GM18502 (cell line): ENCODE data around the gene DHX35.
"Not testable (repeated sequence)": the region's sequence is repeated elsewhere in the genome, so short reads cannot be mapped to it uniquely, and the experiment has no call there.

Experiments used
- ATAC-seq: cut with Tn5 transposase; IDR thresholded peaks from one replicate; pipeline ENCODE4 v1.9.1; 2021; ENCODE audit warnings: mild to moderate bottlenecking; ENCODE audit not compliant: unreplicated experiment, poor library complexity

DHX35 gene

GRCh38 chr20:38970302-38970701 lies 8.2 kb downstream of the DHX35 start:
- ATAC-seq: no peak

DNA sequence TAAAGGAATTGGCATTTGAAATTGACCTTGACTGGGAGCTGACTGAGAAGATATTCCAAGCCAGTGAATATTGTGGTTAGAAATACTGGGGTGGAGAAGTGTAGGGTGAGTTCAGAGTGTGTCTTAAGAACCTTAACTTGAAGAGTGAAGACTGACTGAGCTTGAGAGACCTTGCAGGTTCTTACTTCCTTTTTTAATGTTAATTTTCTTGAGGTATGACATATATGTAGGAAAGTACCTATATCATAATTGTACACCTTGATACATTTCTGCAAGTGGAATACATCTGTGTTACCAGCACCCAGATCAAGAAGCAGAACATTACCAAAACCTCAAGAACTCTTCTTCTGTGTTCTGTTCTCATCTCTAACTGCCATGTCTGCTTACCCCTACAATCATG lies 11.0 kb downstream of the DHX35 start:
- ATAC-seq: no peak

DNA sequence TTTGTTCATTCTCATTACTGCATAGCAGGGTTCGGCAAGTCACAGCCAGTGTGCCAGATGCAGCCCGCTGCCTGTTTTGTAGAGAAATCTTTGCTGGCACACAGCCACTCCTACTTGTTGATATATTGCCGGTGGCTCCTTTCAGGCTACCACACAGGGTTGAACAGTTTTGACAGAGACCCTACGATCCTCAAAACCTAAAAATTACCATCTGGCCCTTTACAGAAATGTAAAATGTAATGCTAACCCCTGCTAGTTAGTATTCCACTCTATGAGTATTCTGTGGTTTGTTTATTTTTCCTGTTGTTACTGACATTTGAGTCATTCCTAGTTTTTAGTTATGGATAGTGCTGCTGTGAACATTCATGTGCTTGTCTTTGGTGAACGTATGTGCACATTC lies 11.5 kb downstream of the DHX35 start:
- ATAC-seq: no peak

DNA sequence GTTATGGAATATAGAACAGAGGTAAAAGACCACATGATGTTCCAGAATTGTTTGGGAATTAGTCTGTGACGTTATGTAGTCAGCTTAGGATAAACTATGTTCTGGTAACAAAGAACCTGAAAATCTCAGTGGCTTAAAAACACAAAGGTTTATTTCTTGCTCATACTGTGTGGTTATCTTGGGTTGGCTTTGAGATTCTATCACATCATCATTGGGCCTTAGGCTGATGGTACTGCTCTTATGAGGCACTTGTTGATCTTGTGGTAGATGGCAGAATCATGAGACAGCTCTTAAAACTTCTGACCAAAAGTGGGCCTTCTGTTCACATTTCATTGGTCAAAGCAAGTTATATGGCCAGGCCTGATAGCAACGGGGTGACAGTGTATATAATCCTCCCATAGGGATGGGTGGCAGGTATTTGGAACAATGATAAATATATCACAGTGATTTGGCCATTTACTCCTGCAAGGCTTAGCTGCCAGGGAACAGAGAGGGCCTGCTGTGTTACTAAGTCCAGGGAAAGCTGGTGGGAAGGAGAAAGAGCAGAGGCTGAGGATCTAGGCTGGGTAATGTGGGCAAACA lies 13.5 kb downstream of the DHX35 start:
- ATAC-seq: no peak

- no peak for ATAC-seq
These were observed 17.3 kb downstream of the DHX35 start for GRCh38 chr20:38979434-38979833.

DNA sequence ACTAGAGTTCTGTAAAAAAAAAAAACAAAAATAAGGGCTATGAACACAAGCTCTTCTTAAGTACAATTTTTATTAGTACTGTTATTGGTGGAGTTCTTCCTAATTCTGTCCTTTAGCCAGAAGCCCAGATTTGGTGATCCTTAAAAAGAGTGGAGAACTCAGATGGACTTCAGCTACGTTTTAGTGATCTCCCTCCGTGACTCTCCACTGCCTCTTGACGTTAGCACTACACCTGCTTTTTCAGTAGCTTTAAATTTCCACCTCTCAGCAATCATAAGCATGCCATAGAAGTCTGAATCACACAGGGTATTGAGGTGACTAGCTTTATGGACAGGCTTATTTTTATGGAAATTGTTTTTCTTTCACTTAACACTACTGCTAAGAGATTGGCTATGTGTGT lies 17.7 kb downstream of the DHX35 start:
- no peak for ATAC-seq

DNA sequence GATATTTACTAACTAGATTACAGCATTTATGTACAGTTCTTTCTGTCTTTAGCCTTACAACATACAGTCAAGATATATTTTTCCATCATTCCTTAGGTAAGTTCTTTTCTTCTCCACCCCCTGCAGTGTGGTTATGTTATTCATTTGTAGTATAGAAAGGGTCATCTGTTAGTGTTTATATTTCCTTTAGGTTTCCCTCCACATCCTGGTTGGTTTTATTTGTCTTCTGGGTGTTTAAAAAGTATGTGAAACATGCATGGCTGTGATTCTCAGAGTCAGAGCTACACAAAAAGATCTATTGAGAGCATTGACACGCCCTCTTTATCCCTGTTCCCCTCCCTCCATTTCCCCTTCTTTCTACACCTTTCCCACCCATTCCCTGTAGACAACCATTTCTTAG lies 20.1 kb downstream of the DHX35 start:
- no peak for ATAC-seq

DNA sequence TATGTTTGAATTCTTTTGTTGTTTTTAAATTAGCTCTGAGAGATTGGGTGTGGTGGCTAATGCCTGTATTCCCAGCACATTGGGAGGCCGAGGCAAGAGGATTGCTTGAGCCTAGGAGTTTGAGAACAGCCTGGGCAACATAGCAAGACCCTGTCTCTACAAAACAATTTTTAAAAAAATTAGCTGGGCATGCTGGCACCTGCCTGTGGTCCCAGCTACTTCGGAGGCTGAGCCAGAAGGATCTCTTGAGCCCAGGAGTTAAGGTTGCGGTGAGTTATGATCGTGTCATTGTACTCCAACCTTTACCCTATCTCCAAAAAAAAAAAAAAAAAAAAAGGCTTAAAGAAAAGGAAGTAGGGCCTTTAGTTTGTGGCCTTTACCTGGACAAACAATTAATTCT lies 22.9 kb downstream of the DHX35 start:
- no peak for ATAC-seq

DNA sequence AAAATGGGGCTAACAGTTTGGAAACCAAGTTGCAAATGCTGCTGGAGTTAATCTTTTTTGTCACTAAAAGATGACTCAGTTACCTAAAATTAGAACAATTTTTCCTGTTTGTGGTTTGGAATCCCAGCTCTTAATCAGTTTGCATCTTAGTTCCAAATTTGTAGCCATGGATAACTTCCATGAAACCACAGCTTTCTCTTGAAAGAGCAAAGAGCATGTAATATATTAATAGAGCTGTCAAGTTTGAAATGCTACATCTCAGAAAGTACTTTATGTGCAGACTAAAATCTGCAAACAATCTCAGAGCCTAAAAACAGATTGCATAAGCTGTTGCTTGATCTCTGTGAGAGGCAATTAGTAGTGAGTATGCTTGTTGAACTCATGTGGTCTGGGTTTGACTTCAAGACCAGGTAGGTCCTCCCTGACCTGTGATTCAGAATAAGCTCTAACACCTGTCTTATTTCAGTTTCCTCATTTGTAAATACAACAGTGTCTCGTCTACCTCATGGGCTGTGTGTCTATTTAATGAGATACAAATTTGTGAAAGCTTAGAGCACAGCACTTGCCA lies 23.5 kb downstream of the DHX35 start:
- ATAC-seq: no peak

DNA sequence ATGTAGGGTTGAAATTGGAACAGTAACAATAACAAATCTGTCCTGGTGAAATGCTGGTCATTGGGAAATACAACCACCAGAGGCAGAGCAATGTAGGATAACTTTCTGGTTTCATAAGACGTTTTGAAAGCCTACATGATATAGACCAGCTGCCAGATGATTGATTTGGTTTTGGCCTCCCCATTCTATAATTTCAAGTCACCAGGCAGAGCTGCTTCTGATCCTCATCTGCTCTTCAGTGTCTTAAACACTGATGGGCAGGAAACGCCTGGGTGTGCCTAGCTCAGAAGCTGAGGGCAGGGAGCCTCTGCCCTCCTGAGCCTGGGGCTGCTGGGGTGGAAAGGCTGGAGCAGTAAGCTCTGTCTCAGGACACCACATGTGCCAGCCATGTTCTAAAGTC lies 24.5 kb downstream of the DHX35 start:
- ATAC-seq: peak; percentile 37

GRCh38 chr20:38987777-38988176 lies 25.6 kb downstream of the DHX35 start:
- ATAC-seq: peak; percentile 78

GRCh38 chr20:38990728-38991127 lies 28.6 kb downstream of the DHX35 start:
- ATAC-seq: no peak

- ATAC-seq: no peak
These were observed 29.9 kb downstream of the DHX35 start for GRCh38 chr20:38991814-38992704.

GRCh38 chr20:38995536-38996044 lies 33.4 kb downstream of the DHX35 start:
- ATAC-seq: no peak

DNA sequence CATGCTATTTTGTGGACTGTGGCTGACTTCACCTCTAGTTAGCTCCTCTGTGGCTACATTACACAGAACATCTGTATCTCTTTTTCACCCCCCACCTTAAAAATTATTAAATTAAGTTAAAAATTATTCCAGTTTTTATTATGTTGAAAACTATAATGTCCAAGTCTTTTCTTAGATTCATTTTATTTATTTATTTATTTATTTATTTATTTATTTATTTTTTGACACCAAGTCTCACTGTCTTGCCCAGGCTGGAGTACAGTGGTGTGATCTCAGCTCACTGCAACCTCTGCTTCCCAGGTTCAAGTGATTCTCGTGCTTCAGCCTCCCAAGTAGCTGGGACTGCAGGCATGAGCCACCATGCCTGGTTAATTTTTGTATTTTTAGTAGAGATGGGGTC lies 34.7 kb downstream of the DHX35 start:
- not testable (repeated sequence) for ATAC-seq

GRCh38 chr20:38997622-38998021 lies 35.5 kb downstream of the DHX35 start:
- peak; percentile 93 for ATAC-seq

DNA sequence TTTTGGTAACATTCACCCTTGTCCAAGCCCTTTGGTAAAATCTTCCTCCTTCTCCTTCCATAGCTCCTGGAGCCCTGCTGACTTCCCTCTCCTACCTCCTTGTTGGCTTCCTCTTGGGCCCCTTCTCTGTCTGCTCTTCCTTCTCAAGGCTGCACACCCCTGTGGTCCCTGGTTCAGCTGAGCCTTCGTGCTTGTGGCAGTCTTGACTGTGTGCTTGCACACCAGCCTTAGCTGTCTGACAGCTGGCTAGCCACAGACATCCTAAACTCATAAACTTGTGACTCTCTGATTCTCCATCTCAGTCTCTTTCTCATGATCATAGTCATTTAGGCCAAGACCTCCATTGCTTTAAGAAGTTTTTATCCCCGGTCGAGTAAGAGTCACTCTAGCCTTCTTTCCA lies 37.1 kb downstream of the DHX35 start:
- no peak for ATAC-seq

DNA sequence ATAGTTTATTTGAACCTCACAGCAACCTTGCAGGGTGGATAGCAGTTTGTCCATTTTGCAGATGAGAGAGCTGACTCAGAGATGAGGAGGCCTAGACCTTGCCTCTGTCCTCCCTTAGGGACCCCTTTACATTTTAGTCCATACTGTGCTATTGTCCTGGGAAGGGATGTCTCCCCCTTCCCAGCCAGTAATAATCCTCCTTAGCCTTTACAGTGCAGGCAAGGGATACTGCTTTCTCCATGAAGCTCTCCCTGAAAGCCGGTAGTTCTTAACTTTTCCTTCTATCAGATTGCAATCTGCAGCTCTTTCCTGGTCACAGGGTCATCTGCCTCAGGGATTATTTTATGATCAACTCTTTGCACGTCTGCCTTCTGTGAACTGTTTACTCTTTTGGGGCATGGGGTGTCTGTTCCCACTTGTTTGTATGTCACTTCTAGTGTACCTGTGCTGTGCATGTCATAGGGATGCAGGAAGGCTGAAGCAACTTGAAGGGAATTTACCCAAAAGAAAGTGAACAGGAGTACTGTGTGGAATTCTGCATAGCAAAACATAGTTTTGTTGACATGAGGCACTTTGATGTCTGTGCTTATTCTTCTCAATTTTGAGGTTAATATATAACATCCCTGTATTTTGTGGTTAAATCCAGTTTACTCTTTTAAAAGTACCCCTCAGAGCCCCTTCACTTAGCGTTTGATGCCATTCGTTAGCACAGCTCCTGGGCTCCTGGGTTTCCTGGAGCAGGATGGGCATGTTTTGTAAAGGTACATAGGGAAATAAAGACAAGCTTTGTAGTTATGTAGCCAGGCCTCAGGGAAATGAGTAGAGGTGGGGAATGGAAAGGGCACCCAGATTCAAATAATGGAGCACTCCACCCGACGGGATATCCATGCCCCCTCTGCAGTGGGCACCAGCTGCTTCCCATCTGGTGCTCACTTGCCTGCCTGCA lies 38.1 kb downstream of the DHX35 start:
- ATAC-seq: no peak

GRCh38 chr20:39004508-39004907 lies 42.4 kb downstream of the DHX35 start:
- ATAC-seq: no peak

- ATAC-seq: no peak
These were observed 47.2 kb downstream of the DHX35 start for GRCh38 chr20:39009348-39009747.
